ENCODE results near the gene EPHA3. TPM values are rescaled to one million over a fixed set of nuclear protein-coding genes. Genes with fewer than 3 reads are reported as not detected.

EPHA3 gene
- total and polyA plus RNA-seq, 11 donors, result 1.0 to 9.4 (median 3.5) TPM

- Histone ChIP-seq H3K9me3 (no peaks in the 10 kb centered on the region), H3K27ac (no peak overlapping the region), H3K4me3 (no peak overlapping the region), H3K27me3 (no peaks in the 10 kb centered on the region), H3K36me3 (no peaks in the 10 kb centered on the region), H3K4me1 (no peaks in the 10 kb centered on the region)
- intact Hi-C loops (cut with DNase I), result no loop called here
- DNase-seq, result no peak
- TF ChIP-seq CTCF (IDR thresholded peaks at IDR 0.05), result no peak
- TF ChIP-seq POLR2A (IDR thresholded peaks at IDR 0.05), result no peak
- ATAC-seq, result no peak
- WGBS, 4 donors, result 94 to 99% (median 95%) methylated on average over 1 of the region's 1 CpG
Observed at GRCh38 chr3:89360156-89360555, 252.7 kb downstream of the EPHA3 start.

DNA sequence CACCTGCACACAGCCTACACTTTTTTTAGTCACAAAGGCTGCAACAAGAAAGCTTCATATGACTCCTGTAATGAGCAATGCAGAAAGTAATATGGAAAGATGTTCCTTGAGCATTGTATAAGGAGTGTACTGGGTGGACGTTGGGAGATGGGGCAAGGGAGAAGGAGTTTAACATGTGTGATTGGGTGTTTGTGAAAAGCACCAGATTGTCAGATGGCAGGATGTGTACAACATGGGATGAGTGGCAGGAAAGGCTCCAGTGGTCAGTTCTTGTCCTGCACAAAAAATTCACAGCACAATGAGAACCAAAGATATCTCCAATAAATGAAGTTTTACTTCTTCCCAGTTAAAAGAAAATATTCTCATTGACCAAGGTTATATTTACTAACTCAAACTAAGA is 255.1 kb downstream of the EPHA3 start:
- Histone ChIP-seq H3K4me3 (no peak overlapping the region), H3K27ac (no peak overlapping the region), H3K27me3 (no peaks in the 10 kb centered on the region), H3K36me3 (no peaks in the 10 kb centered on the region), H3K9me3 (no peaks in the 10 kb centered on the region), H3K4me1 (no peaks in the 10 kb centered on the region)
- no peak for ATAC-seq
- 60 to 72% (median 61%) methylated on average over 1 of the region's 1 CpG for WGBS, 4 donors
- intact Hi-C loops (cut with DNase I), result no loop called here
- TF ChIP-seq CTCF (IDR thresholded peaks at IDR 0.05), result no peak
- no peak for TF ChIP-seq POLR2A (IDR thresholded peaks at IDR 0.05)
- DNase-seq, result no peak

- no peaks in the 10 kb centered on the region for H3K36me3 ChIP-seq
- no peaks in the 10 kb centered on the region for H3K9me3 ChIP-seq
- intact Hi-C loops (cut with DNase I), result no loop called here
- TF ChIP-seq POLR2A (IDR thresholded peaks at IDR 0.05), result no peak
- H3K4me1 ChIP-seq, result no peaks in the 10 kb centered on the region
- 68 to 80% (median 75%) methylated on average over 3 of the region's 3 CpGs for WGBS, 4 donors
- H3K4me3 ChIP-seq, result no peak overlapping the region
- H3K27ac ChIP-seq, result no peak overlapping the region
- no peak for ATAC-seq
- no peaks in the 10 kb centered on the region for H3K27me3 ChIP-seq
- no peak for DNase-seq
Observed at GRCh38 chr3:89363171-89363570, 255.8 kb downstream of the EPHA3 start.

GRCh38 chr3:89364314-89364713 is 256.9 kb downstream of the EPHA3 start:
- TF ChIP-seq POLR2A (IDR thresholded peaks at IDR 0.05), result no peak
- TF ChIP-seq CTCF (IDR thresholded peaks at IDR 0.05), result no peak
- intact Hi-C loops (cut with DNase I), result no loop called here
- no peak for ATAC-seq

GRCh38 chr3:89367166-89367565 is 259.7 kb downstream of the EPHA3 start:
- intact Hi-C loops (cut with DNase I), result no loop called here
- WGBS, 4 donors, result 63 to 69% (median 68%) methylated on average over 3 of the region's 3 CpGs
- Histone ChIP-seq H3K4me1 (no peaks in the 10 kb centered on the region), H3K27ac (no peak overlapping the region), H3K9me3 (peaks cover 0 to 8% (median 2%) of the 10 kb centered on the region in 12 donors), H3K4me3 (no peak overlapping the region), H3K36me3 (no peaks in the 10 kb centered on the region), H3K27me3 (no peaks in the 10 kb centered on the region)
- DNase-seq (no peak), ATAC-seq (no peak)
- TF ChIP-seq POLR2A (IDR thresholded peaks at IDR 0.05), result no peak
- no peak for TF ChIP-seq CTCF (IDR thresholded peaks at IDR 0.05)

More at GRCh38 chr3:89364314-89364713, 256.9 kb downstream of the EPHA3 start:
- Histone ChIP-seq H3K9me3 (peaks cover 0 to 8% (median 2%) of the 10 kb centered on the region in 12 donors), H3K27me3 (no peaks in the 10 kb centered on the region), H3K4me1 (no peaks in the 10 kb centered on the region), H3K27ac (no peak overlapping the region), H3K4me3 (no peak overlapping the region), H3K36me3 (no peaks in the 10 kb centered on the region)
- no peak for DNase-seq
